ENCODE results near the gene LMOD3. TPM values are rescaled to one million over a fixed set of nuclear protein-coding genes. Genes with fewer than 3 reads are reported as not detected.

The LMOD3 gene
- total RNA-seq, 1 donor from 2014 or later: 0.12 TPM

GRCh38 chr3:69090021-69090420 lies 32.4 kb downstream of the LMOD3 start:
- Histone ChIP-seq H3K36me3 (no peaks in the 10 kb centered on the region), H3K4me1 (peaks cover 88% of the 10 kb centered on the region), H3K4me3 (no peak overlapping the region), H3K27me3 (ENCODE audit: low read depth) (no peaks in the 10 kb centered on the region), H3K27ac (peak overlapping the region; percentile 5), H3K9me3 (no peaks in the 10 kb centered on the region)
- ATAC-seq (no peak), DNase-seq (no peak)
- no peak for TF ChIP-seq CTCF (IDR thresholded peaks at IDR 0.05)
- intact Hi-C loops (cut with DNase I): no loop called here

GRCh38 chr3:69088063-69088462 lies 34.3 kb downstream of the LMOD3 start:
- Histone ChIP-seq H3K4me3 (peak overlapping the region; percentile 92), H3K9me3 (no peaks in the 10 kb centered on the region), H3K36me3 (no peaks in the 10 kb centered on the region), H3K27me3 (ENCODE audit: low read depth) (no peaks in the 10 kb centered on the region), H3K27ac (peak overlapping the region; percentile 92), H3K4me1 (peaks cover 84% of the 10 kb centered on the region)
- DNase-seq (no peak), ATAC-seq (no peak)
- intact Hi-C loops (cut with DNase I): no loop called here
- no peak for TF ChIP-seq CTCF (IDR thresholded peaks at IDR 0.05)

- Histone ChIP-seq H3K27me3 (ENCODE audit: low read depth) (no peaks in the 10 kb centered on the region), H3K4me1 (peaks cover 84% of the 10 kb centered on the region), H3K27ac (peak overlapping the region; percentile 92), H3K4me3 (peak overlapping the region; percentile 92), H3K9me3 (no peaks in the 10 kb centered on the region), H3K36me3 (no peaks in the 10 kb centered on the region)
- ATAC-seq: no peak
- DNase-seq: no peak
- no peak for TF ChIP-seq CTCF (IDR thresholded peaks at IDR 0.05)
- intact Hi-C loops (cut with DNase I): no loop called here
Observed at GRCh38 chr3:69087030-69087791, 35.2 kb downstream of the LMOD3 start.

- peak; percentile 88 for DNase-seq
- no peaks in the 10 kb centered on the region for H3K27me3 ChIP-seq (ENCODE audit: low read depth)
- H3K36me3 ChIP-seq: no peaks in the 10 kb centered on the region
- H3K4me1 ChIP-seq: peaks cover 79% of the 10 kb centered on the region
- peak overlapping the region; percentile 92 for H3K27ac ChIP-seq
- TF ChIP-seq CTCF (IDR thresholded peaks at IDR 0.05): no peak
- intact Hi-C loops (cut with DNase I): no loop called here
- H3K9me3 ChIP-seq: no peaks in the 10 kb centered on the region
- H3K4me3 ChIP-seq: peak overlapping the region; percentile 92
- peak; percentile 77 to 81 for ATAC-seq
Observed at GRCh38 chr3:69085833-69086722, 36.3 kb downstream of the LMOD3 start.

- DNase-seq: peak; percentile 60
- Histone ChIP-seq H3K27me3 (ENCODE audit: low read depth) (no peaks in the 10 kb centered on the region), H3K36me3 (no peaks in the 10 kb centered on the region), H3K27ac (peak overlapping the region; percentile 92), H3K4me3 (peak overlapping the region; percentile 92), H3K4me1 (peaks cover 79% of the 10 kb centered on the region), H3K9me3 (no peaks in the 10 kb centered on the region)
- TF ChIP-seq CTCF (IDR thresholded peaks at IDR 0.05): no peak
- ATAC-seq: peak; percentile 18 to 50
- intact Hi-C loops (cut with DNase I): no loop called here
Observed at GRCh38 chr3:69085168-69085832, 37.1 kb downstream of the LMOD3 start.
